GM12878 (cell line): ENCODE measurements around the gene BICD1. TPM values are rescaled to one million over a fixed set of nuclear protein-coding genes. Genes with fewer than 3 reads are reported as not detected.

ENCODE experiments used
- ATAC-seq: fragments of 200-7000 bp; cut with Tn5 transposase; 3 replicates; pipeline ENCODE4 v1.9.1; 2020; ENCODE audit warnings: mild to moderate bottlenecking, moderate library complexity
- BruUV-seq: library from RNA; stranded (reverse); fragments of 400-500 nt; replicated peaks from 2 replicates; lab custom pipeline; 2021; lab: Mats Ljungman, UMichigan
- CTCF ChIA-PET: fragments of 300-600 bp; sonication (Branson Sonifier 250); formaldehyde crosslinking; extraction: SDS; loops from one replicate; lab custom pipeline; 2021; ENCODE audit warnings: inconsistent platforms; lab: Yijun Ruan, JAX
- POLR2A ChIA-PET: fragments of 350-600 bp; formaldehyde crosslinking; extraction: SDS; loops from one replicate; lab custom pipeline; 2021; ENCODE audit warnings: inconsistent platforms; lab: Charles Lee
- RAD21 ChIA-PET: fragments of 300-600 bp; sonication (Branson Sonifier 250); formaldehyde crosslinking; loops from one replicate; lab custom pipeline; 2023; ENCODE audit warnings: antibody characterized with exemption; ENCODE audit not compliant: unreplicated experiment; lab: Charles Lee
- SMC1A ChIA-PET: fragments of 300-600 bp; sonication (Branson Sonifier 250); formaldehyde crosslinking; loops from one replicate; lab custom pipeline; 2023; ENCODE audit not compliant: unreplicated experiment, uncharacterized antibody; lab: Charles Lee
- DNase-seq: peaks from one replicate; pipeline ENCODE4 v3.0.0-alpha.2; 2011; ENCODE audit warnings: low read depth, low spot score
- FAIRE-seq: peaks from 3 replicates; lab custom pipeline; 2011; peaks lifted over from hg19 to GRCh38; lab: Jason Lieb, UNC
- H2AFZ ChIP-seq: 2 replicates; pipeline ENCODE4 v1.6.0; 2011; ENCODE audit warnings: low read depth, low read length, control low read depth; ENCODE audit not compliant: control insufficient read depth
- H3K27ac ChIP-seq: 2 replicates; pipeline ENCODE4 v1.5.1; 2011; ENCODE audit warnings: control low read depth; ENCODE audit not compliant: control insufficient read depth, insufficient read depth
- H3K27me3 ChIP-seq, 2 experiments: replicated peaks in 1 of 2; 2 replicates each; pipeline versions ENCODE4 v1.6.0 to v1.6.1; 2011; ENCODE audit warnings: low read length in 1 of 2; ENCODE audit not compliant: control insufficient read depth in 2 of 2, insufficient read depth in 2 of 2
- H3K36me3 ChIP-seq, 2 experiments: 2 replicates each; pipeline ENCODE4 v1.5.1; 2011; ENCODE audit warnings: low read length in 1 of 2; ENCODE audit not compliant: control insufficient read depth in 2 of 2, insufficient read depth in 2 of 2
- H3K4me1 ChIP-seq: 2 replicates; pipeline ENCODE4 v1.6.1; 2011; ENCODE audit warnings: mild to moderate bottlenecking, low read length, moderate library complexity, mixed read lengths; ENCODE audit not compliant: control insufficient read depth, insufficient read depth
- H3K4me2 ChIP-seq: 2 replicates; pipeline ENCODE4 v1.6.0; 2011; ENCODE audit warnings: control low read depth; ENCODE audit not compliant: control insufficient read depth, insufficient read depth
- H3K4me3 ChIP-seq: fragments of 200-600 bp; sonication (generic); 2 replicates; pipeline ENCODE4 v1.5.1; 2016
- H3K79me2 ChIP-seq: 2 replicates; pipeline ENCODE4 v1.6.0; 2011; ENCODE audit warnings: low read length; ENCODE audit not compliant: control insufficient read depth, insufficient read depth
- H3K9ac ChIP-seq: 2 replicates; pipeline ENCODE4 v1.8.0; 2011; ENCODE audit warnings: low read length, control low read depth, mixed read lengths; ENCODE audit not compliant: control insufficient read depth, insufficient read depth
- H3K9me3 ChIP-seq: replicated peaks from 3 replicates; pipeline ENCODE4 v1.5.1; 2011; ENCODE audit warnings: mild to moderate bottlenecking, low read length; ENCODE audit not compliant: control insufficient read depth, insufficient read depth
- H4K20me1 ChIP-seq: 2 replicates; pipeline ENCODE4 v1.6.0; 2011; ENCODE audit not compliant: control insufficient read depth, insufficient read depth
- CBX5 ChIP-seq: sonication (generic); IDR thresholded peaks from 2 replicates; pipeline ENCODE4 v1.6.1; 2016; ENCODE audit warnings: low read depth, moderate library complexity, mild to moderate bottlenecking, inconsistent platforms
- JUNB ChIP-seq: IDR thresholded peaks from 2 replicates; pipeline ENCODE4 v1.6.1; 2016; ENCODE audit warnings: antibody characterized with exemption, mild to moderate bottlenecking
- NR2F1 ChIP-seq: fragments of 450-650 bp; conservative IDR thresholded peaks from 2 replicates; pipeline ENCODE4 v1.6.1; 2017; ENCODE audit warnings: mild to moderate bottlenecking
- WGBS: methylation state at CpG from one replicate; pipeline ENCODE4 v1.1.6; 2016; ENCODE audit warnings: low lambda C conversion rate; ENCODE audit not compliant: insufficient replicate concordance, insufficient coverage; ENCODE audit errors: missing lambda C conversion rate; 5-methylcytosine and 5-hydroxymethylcytosine counted together
- in situ Hi-C: fragments of 300-500 bp; cut with MboI; formaldehyde crosslinking; loops from 9 replicates; pipeline ENCODE4 v1.14.3; 2018; ENCODE audit warnings: mixed read lengths
- intact Hi-C: fragments of 100-400 bp; cut with micrococcal nuclease; formaldehyde crosslinking; loops from one replicate; pipeline ENCODE4 v1.14.2; 2022; ENCODE audit not compliant: unreplicated experiment
- polyA plus RNA-seq, 11 experiments: library from polyadenylated mRNA; depleted of rRNA in 4 of 11; unstranded in 6 of 11; stranded (reverse) in 5 of 11; fragments of >200 nt; fragmentation: Nextera tagmentation in 4 of 11; fragmentation: Illumina TruSeq in 1 of 11; extraction: Ambion mirVana in 4 of 11; extraction: Trizol in 1 of 11; gene quantifications; 1 replicate in 1 of 11; 2 replicates in 10 of 11; pipeline versions ENCODE4 v1.2.1 to v1.2.3, GENCODE V29; 2011 to 2016; ENCODE audit warnings: inconsistent platforms in 2 of 11, missing spikeins in 2 of 11, low read depth in 1 of 11
- total RNA-seq, 4 experiments: library from RNA; depleted of rRNA in 3 of 4; stranded (reverse); fragments of >200 nt in 3 of 4; fragmentation: Illumina TruSeq in 1 of 4; extraction: Trizol in 1 of 4; gene quantifications; 2 replicates each; pipeline versions ENCODE4 v1.2.1 to v1.2.3, GENCODE V29; 2013 to 2021
- TF ChIP-seq, protein P1 (sequence below): fragments of 450-650 bp; IDR thresholded peaks from 2 replicates; pipeline ENCODE4 v1.6.1; 2016; ENCODE audit warnings: mild to moderate bottlenecking
- TF ChIP-seq, protein P2 (sequence below): fragments of 450-650 bp; IDR thresholded peaks from 2 replicates; pipeline ENCODE4 v1.6.1; 2016; ENCODE audit warnings: mild to moderate bottlenecking

Gene BICD1
- total and polyA plus RNA-seq, 10 of the 15 experiments (the other 5 are each of a cell fraction or from before 2014, with no cell fraction given), result 4.7 to 32.5 (median 14.4) TPM

DNA sequence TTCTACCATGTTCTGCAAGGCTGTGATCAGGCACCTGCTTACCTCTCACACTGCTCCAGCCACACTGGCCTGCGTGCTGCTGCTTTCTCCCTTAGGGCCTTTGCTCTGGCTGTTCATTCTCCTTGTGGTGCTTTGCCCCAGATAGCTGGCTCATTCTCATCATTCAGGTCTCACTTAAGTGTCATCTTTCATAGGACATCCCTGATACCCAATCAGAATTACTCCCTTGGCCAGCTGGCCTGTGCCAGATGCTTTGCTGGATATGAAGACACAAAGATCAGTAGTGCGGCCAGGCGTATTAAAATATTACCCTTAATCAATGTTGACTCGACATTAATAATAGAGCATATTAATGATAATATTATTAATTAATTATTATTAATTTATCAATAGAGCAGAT, 148.9 kb downstream of the BICD1 start:
- DNase-seq, result no peak
- no peak for ATAC-seq
- Histone ChIP-seq H3K4me1 (peaks cover 13% of the 10 kb centered on the region), H4K20me1 (no peaks in the 10 kb centered on the region), H2AFZ (no peak overlapping the region), H3K4me3 (no peak overlapping the region), H3K4me2 (no peak overlapping the region), H3K79me2 (no peaks in the 10 kb centered on the region), H3K36me3 (0 out of 4 replicates have a peak, but pooled peaks cover 0 to 2% of the 10 kb centered on the region in 2 experiments), H3K9me3 (peaks cover 5% of the 10 kb centered on the region; the same call in 2 of the 3 replicates), H3K9ac (no peak overlapping the region), H3K27ac (no peak overlapping the region), H3K27me3 (no peaks in the 10 kb centered on the region)
- ChIA-PET CTCF (interaction anchor here (0.6 kb wide), 1 partner anchor 194 kb away, joined by 3 read pairs; no protein-coding TSS in a partner anchor), SMC1A (no interaction called here), RAD21 (no interaction called here), POLR2A (no interaction called here)
- WGBS, result over 99% methylated on average over 4 of the region's 4 CpGs
- FAIRE-seq, result no peak
- no peak for TF ChIP-seq NR2F1
- in situ Hi-C loops, result no loop called here
- BruUV-seq, result no TSS peak
- intact Hi-C loops, result no loop called here

DNA sequence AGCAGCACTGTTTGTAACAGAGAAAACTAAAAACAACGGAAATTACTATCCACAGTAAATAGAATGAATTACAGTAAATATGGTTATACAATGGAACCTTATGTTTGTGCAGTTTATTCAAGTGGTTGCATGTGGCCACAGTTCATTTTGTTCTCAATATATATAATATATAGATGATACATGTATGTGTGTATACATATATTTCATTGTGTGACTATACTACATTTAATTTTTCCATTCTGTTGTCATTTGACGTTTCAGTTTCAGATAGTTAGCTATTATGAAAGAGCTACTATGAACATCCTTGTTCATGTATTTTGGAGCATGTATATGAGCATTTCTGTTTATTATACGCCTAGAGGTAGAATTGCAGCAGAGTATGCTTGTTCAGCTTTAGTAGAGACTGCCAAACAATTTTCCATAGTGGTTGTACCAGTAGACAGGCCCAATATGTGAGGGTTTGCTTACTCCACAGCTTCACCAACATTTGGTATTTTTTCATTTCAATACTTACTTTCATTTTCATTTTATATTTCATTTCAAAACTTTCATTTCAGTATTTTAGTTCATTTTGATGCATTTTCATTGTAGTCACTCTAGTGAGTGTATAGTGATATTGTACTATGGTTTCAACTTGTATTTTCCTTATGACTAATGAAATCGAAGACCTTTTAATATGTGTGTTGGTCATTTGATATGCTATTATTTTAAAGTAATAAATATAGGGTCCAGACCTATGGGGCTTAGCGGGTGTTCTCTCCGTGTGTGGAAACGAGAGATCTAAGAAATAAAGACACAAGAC, 151.2 kb downstream of the BICD1 start:
- intact Hi-C loops, result no loop called here
- Histone ChIP-seq H3K4me1 (peaks cover 8% of the 10 kb centered on the region), H3K36me3 (peaks cover 0 to 2% of the 10 kb centered on the region in 2 experiments; a peak in 1 of 4 replicates), H3K79me2 (no peaks in the 10 kb centered on the region), H4K20me1 (no peaks in the 10 kb centered on the region), H3K9ac (no peak overlapping the region), H2AFZ (no peak overlapping the region), H3K4me3 (no peak overlapping the region), H3K9me3 (peaks cover 5% of the 10 kb centered on the region; the same call in 2 of the 3 replicates), H3K27ac (no peak overlapping the region), H3K4me2 (no peak overlapping the region), H3K27me3 (no peaks in the 10 kb centered on the region)
- WGBS, result 71% methylated on average over 7 of the region's 7 CpGs
- ChIA-PET SMC1A (interaction anchor here (0.5 to 0.8 kb wide), 5 partner anchors 42 to 604 kb away, joined by 3 read pairs; no protein-coding TSS in a partner anchor), CTCF (interaction anchor here (0.5 to 1.2 kb wide), 3 partner anchors 15 to 605 kb away, joined by 3 to 4 read pairs (median 3); no protein-coding TSS in a partner anchor), POLR2A (no interaction called here), RAD21 (interaction anchor here (0.6 to 1.6 kb wide), 3 partner anchors 14 to 605 kb away, joined by 3 to 4 read pairs (median 4); no protein-coding TSS in a partner anchor)
- ATAC-seq, result peak; percentile 55
- no TSS peak for BruUV-seq
- in situ Hi-C loops, result no loop called here
- peak; percentile 56 for TF ChIP-seq JUNB
- TF ChIP-seq, protein P1, sequence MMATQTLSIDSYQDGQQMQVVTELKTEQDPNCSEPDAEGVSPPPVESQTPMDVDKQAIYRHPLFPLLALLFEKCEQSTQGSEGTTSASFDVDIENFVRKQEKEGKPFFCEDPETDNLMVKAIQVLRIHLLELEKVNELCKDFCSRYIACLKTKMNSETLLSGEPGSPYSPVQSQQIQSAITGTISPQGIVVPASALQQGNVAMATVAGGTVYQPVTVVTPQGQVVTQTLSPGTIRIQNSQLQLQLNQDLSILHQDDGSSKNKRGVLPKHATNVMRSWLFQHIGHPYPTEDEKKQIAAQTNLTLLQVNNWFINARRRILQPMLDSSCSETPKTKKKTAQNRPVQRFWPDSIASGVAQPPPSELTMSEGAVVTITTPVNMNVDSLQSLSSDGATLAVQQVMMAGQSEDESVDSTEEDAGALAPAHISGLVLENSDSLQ, result no peak
- 0 out of 2 replicates have a peak, but pooled peaks have one; percentile 38 for TF ChIP-seq CBX5
- TF ChIP-seq NR2F1, result no peak
- TF ChIP-seq, protein P2, sequence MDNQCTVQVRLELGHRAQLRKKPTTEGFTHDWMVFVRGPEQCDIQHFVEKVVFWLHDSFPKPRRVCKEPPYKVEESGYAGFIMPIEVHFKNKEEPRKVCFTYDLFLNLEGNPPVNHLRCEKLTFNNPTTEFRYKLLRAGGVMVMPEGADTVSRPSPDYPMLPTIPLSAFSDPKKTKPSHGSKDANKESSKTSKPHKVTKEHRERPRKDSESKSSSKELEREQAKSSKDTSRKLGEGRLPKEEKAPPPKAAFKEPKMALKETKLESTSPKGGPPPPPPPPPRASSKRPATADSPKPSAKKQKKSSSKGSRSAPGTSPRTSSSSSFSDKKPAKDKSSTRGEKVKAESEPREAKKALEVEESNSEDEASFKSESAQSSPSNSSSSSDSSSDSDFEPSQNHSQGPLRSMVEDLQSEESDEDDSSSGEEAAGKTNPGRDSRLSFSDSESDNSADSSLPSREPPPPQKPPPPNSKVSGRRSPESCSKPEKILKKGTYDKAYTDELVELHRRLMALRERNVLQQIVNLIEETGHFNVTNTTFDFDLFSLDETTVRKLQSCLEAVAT, result 0 out of 2 replicates have a peak, but pooled peaks have one; percentile 17
- DNase-seq, result no peak
- FAIRE-seq, result no peak
